HepG2 (cell line): ENCODE results near the gene WDR7.

Source experiments
- ZBTB1 ChIP-seq: sonication (generic); formaldehyde crosslinking; IDR thresholded peaks from 2 replicates; pipeline ENCODE4 v1.4.0; 2020; ENCODE audit warnings: missing genetic modification reagents, borderline replicate concordance
- TF ChIP-seq, protein P1 (sequence below): sonication (generic); formaldehyde crosslinking; IDR thresholded peaks from 2 replicates; pipeline ENCODE4 v1.8.0; 2022; ENCODE audit warnings: low read depth, missing genetic modification reagents

DNA sequence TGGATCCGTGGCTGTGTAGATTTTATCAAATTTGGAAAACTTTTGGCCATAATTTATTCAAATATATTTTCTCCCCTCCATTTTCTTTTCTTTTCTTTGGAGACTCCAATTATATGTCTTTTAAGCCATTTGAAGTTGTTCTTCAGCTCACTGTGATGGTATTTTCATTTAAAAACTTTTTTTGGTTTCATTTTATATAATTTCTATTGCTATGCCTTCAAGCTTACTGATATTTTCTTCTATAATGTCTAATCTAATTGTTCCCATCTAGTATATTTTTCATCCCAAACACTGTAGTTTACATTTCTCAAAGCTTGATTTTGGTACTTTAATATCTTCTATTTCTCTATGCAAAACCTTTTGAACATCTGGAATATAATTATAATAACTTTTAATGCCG lies 72.5 kb downstream of the WDR7 start:
- TF ChIP-seq, protein P1, sequence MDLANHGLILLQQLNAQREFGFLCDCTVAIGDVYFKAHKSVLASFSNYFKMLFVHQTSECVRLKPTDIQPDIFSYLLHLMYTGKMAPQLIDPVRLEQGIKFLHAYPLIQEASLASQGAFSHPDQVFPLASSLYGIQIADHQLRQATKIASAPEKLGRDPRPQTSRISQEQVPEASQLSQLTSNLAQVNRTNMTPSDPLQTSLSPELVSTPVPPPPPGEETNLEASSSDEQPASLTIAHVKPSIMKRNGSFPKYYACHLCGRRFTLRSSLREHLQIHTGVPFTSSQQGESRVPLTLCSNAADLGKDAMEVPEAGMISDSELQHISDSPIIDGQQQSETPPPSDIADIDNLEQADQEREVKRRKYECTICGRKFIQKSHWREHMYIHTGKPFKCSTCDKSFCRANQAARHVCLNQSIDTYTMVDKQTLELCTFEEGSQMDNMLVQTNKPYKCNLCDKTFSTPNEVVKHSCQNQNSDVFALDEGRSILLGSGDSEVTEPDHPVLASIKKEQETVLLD = no peak
- no peak for TF ChIP-seq ZBTB1 (CRISPR knock-in tag)
